Hepatocyte (in vitro differentiated cells): Measurements from ENCODE around the gene ITGB8. TPM values are rescaled to one million over a fixed set of nuclear protein-coding genes. Genes with fewer than 3 reads are reported as not detected.

Source experiments
- DNase-seq: peaks from one replicate; pipeline ENCODE4 v3.0.0-alpha.2; 2016; ENCODE audit warnings: low spot score
- H2AFZ ChIP-seq: fragments of 200-600 bp; sonication (generic); 2 replicates; pipeline ENCODE4 v1.6.0; 2016; ENCODE audit warnings: antibody characterized with exemption, mild to moderate bottlenecking
- H3K27ac ChIP-seq: fragments of 200-600 bp; sonication (generic); 2 replicates; pipeline ENCODE4 v1.5.1; 2016; ENCODE audit warnings: mild to moderate bottlenecking
- H3K27me3 ChIP-seq: fragments of 200-600 bp; sonication (generic); 2 replicates; pipeline ENCODE4 v1.6.1; 2016
- H3K36me3 ChIP-seq: fragments of 200-600 bp; sonication (generic); replicated peaks from 2 replicates; pipeline ENCODE4 v1.5.1; 2016; ENCODE audit warnings: low read depth; ENCODE audit not compliant: insufficient read depth
- H3K4me1 ChIP-seq: fragments of 200-600 bp; sonication (generic); 2 replicates; pipeline ENCODE4 v1.5.1; 2016; ENCODE audit warnings: mild to moderate bottlenecking, moderate library complexity; ENCODE audit not compliant: insufficient read depth
- H3K4me2 ChIP-seq: fragments of 200-600 bp; sonication (generic); 2 replicates; pipeline ENCODE4 v1.6.0; 2016
- H3K4me3 ChIP-seq: fragments of 200-600 bp; sonication (generic); 2 replicates; pipeline ENCODE4 v1.5.1; 2016; ENCODE audit warnings: mild to moderate bottlenecking
- H3K79me2 ChIP-seq: fragments of 200-600 bp; sonication (generic); 2 replicates; pipeline ENCODE4 v1.6.0; 2017; ENCODE audit warnings: mild to moderate bottlenecking
- H3K9me2 ChIP-seq: fragments of 200-600 bp; sonication (generic); replicated peaks from 2 replicates; pipeline ENCODE4 v1.6.0; 2017; ENCODE audit warnings: mild to moderate bottlenecking; ENCODE audit not compliant: insufficient read depth
- H3K9me3 ChIP-seq: fragments of 200-600 bp; sonication (generic); 2 replicates; pipeline ENCODE4 v1.5.1; 2016; ENCODE audit warnings: low read depth, mild to moderate bottlenecking
- H4K20me1 ChIP-seq: fragments of 200-600 bp; sonication (generic); 2 replicates; pipeline ENCODE4 v1.6.0; 2016; ENCODE audit warnings: mild to moderate bottlenecking; ENCODE audit not compliant: insufficient read depth, poor library complexity, severe bottlenecking
- CTCF ChIP-seq: fragments of 200-600 bp; sonication (generic); IDR thresholded peaks from 2 replicates; pipeline ENCODE4 v1.5.1; 2016; ENCODE audit warnings: antibody characterized with exemption, mild to moderate bottlenecking; ENCODE audit not compliant: poor library complexity
- EZH2 ChIP-seq: fragments of 200-600 bp; sonication (generic); IDR thresholded peaks from 2 replicates; pipeline ENCODE4 v1.6.1; 2016; ENCODE audit warnings: antibody characterized with exemption, mild to moderate bottlenecking, borderline replicate concordance
- EZH2phosphoT487 ChIP-seq: fragments of 200-600 bp; sonication (generic); IDR thresholded peaks from one replicate; pipeline ENCODE4 v1.6.1; 2018; ENCODE audit warnings: antibody characterized with exemption, mild to moderate bottlenecking, low read depth, moderate library complexity; ENCODE audit not compliant: unreplicated experiment, severe bottlenecking
- WGBS: methylation state at CpG from one replicate; pipeline ENCODE4 v1.1.6; 2016; ENCODE audit warnings: low lambda C conversion rate; ENCODE audit errors: missing lambda C conversion rate; 5-methylcytosine and 5-hydroxymethylcytosine counted together
- polyA plus RNA-seq: library from polyadenylated mRNA; unstranded; fragments of >200 nt; fragmentation: Nextera tagmentation; extraction: Ambion mirVana; gene quantifications from 2 replicates; pipeline ENCODE4 v1.2.1, GENCODE V29; 2016
- total RNA-seq: library from RNA; depleted of rRNA; stranded (reverse); fragments of >200 nt; gene quantifications from 2 replicates; pipeline ENCODE4 v1.2.3, GENCODE V29; 2014

ITGB8 gene
- total and polyA plus RNA-seq, 2 experiments from 2014 or later, result 7.2 to 37.0 TPM

GRCh38 chr7:20444030-20444800 is 113.5 kb downstream of the ITGB8 start:
- Histone ChIP-seq H4K20me1 (no peaks in the 10 kb centered on the region), H3K9me3 (peaks cover 5% of the 10 kb centered on the region), H3K4me3 (no peak overlapping the region), H3K4me1 (peaks cover 8% of the 10 kb centered on the region), H3K27ac (no peak overlapping the region), H3K27me3 (no peaks in the 10 kb centered on the region), H3K4me2 (no peak overlapping the region), H3K36me3 (no peaks in the 10 kb centered on the region), H3K79me2 (no peaks in the 10 kb centered on the region), H2AFZ (no peak overlapping the region), H3K9me2 (no peaks in the 10 kb centered on the region)
- no peak for DNase-seq
- TF ChIP-seq EZH2, result no peak
- no peak for TF ChIP-seq CTCF
- TF ChIP-seq EZH2phosphoT487, result no peak
- WGBS, result 49% methylated on average over 2 of the region's 2 CpGs

GRCh38 chr7:20447021-20447650 is 116.4 kb downstream of the ITGB8 start:
- Histone ChIP-seq H3K27me3 (no peaks in the 10 kb centered on the region), H3K36me3 (no peaks in the 10 kb centered on the region), H3K9me2 (no peaks in the 10 kb centered on the region), H3K4me3 (no peak overlapping the region), H2AFZ (no peak overlapping the region), H3K4me2 (no peak overlapping the region), H3K4me1 (peaks cover 4% of the 10 kb centered on the region), H4K20me1 (no peaks in the 10 kb centered on the region), H3K27ac (no peak overlapping the region), H3K9me3 (peaks cover 5% of the 10 kb centered on the region), H3K79me2 (no peaks in the 10 kb centered on the region)
- TF ChIP-seq EZH2 (no peak), CTCF (no peak), EZH2phosphoT487 (no peak)
- WGBS, result 47% methylated on average over 2 of the region's 2 CpGs
- DNase-seq, result no peak

- no peaks in the 10 kb centered on the region for H3K36me3 ChIP-seq
- peaks cover 5% of the 10 kb centered on the region for H3K9me3 ChIP-seq
- H3K4me2 ChIP-seq, result no peak overlapping the region
- H3K9me2 ChIP-seq, result no peaks in the 10 kb centered on the region
- H3K27ac ChIP-seq, result no peak overlapping the region
- H4K20me1 ChIP-seq, result no peaks in the 10 kb centered on the region
- H3K79me2 ChIP-seq, result no peaks in the 10 kb centered on the region
- TF ChIP-seq EZH2phosphoT487 (no peak), EZH2 (no peak), CTCF (no peak)
- H3K4me3 ChIP-seq, result no peak overlapping the region
- H2AFZ ChIP-seq, result no peak overlapping the region
- no peaks in the 10 kb centered on the region for H3K27me3 ChIP-seq
- 73% methylated on average over 3 of the region's 3 CpGs for WGBS
- H3K4me1 ChIP-seq, result no peaks in the 10 kb centered on the region
- no peak for DNase-seq
Observed at GRCh38 chr7:20449176-20449575, 118.5 kb downstream of the ITGB8 start.
